Left kidney (tissue), 2 donors: ENCODE results near the gene NAP1L4. TPM values are rescaled to one million over a fixed set of nuclear protein-coding genes. Genes with fewer than 3 reads are reported as not detected.

Experiments used
- DNase-seq: peaks from one replicate; pipeline ENCODE4 v3.0.0-alpha.2; 2013
- polyA plus RNA-seq: library from polyadenylated mRNA; unstranded; fragments of 120-200 nt; gene quantifications from one replicate; pipeline ENCODE4 v1.2.1, GENCODE V29; 2013; ENCODE audit not compliant: insufficient read length

The NAP1L4 gene
- polyA plus RNA-seq, 1 donor = 245 TPM

- DNase-seq = no peak
Observed at GRCh38 chr11:2995031-2995561, 3.0 kb upstream of the NAP1L4 start.

GRCh38 chr11:2994336-2994730, 2.2 kb upstream of the NAP1L4 start:
- DNase-seq = no peak

GRCh38 chr11:2992997-2993325, 832 bp upstream of the NAP1L4 start:
- DNase-seq = no peak

- DNase-seq = peak; percentile 43
Observed at GRCh38 chr11:2991452-2992233, 486 bp downstream of the NAP1L4 start.

GRCh38 chr11:2990617-2991451, 1.3 kb downstream of the NAP1L4 start:
- no peak for DNase-seq

- no peak for DNase-seq
Observed at GRCh38 chr11:2989551-2989950, 2.6 kb downstream of the NAP1L4 start.

GRCh38 chr11:2989006-2989405, 3.1 kb downstream of the NAP1L4 start:
- DNase-seq = no peak

- DNase-seq = no peak
Observed at GRCh38 chr11:2987881-2988861, 4.0 kb downstream of the NAP1L4 start.

- no peak for DNase-seq
Observed at GRCh38 chr11:2983908-2984307, 8.2 kb downstream of the NAP1L4 start.

- DNase-seq = no peak
Observed at GRCh38 chr11:2982214-2982613, 9.9 kb downstream of the NAP1L4 start.

- no peak for DNase-seq
Observed at GRCh38 chr11:2981130-2981529, 11.0 kb downstream of the NAP1L4 start.

- no peak for DNase-seq
Observed at GRCh38 chr11:2980168-2980840, 11.8 kb downstream of the NAP1L4 start.

- no peak for DNase-seq
Observed at GRCh38 chr11:2977113-2977512, 15.0 kb downstream of the NAP1L4 start.

- DNase-seq = no peak
Observed at GRCh38 chr11:2976294-2977063, 15.7 kb downstream of the NAP1L4 start.

GRCh38 chr11:2975594-2975993, 16.5 kb downstream of the NAP1L4 start:
- no peak for DNase-seq

- no peak for DNase-seq
Observed at GRCh38 chr11:2974272-2974671, 17.9 kb downstream of the NAP1L4 start.

- DNase-seq = no peak
Observed at GRCh38 chr11:2968341-2968900, 23.7 kb downstream of the NAP1L4 start.

- DNase-seq = no peak
Observed at GRCh38 chr11:2964782-2965181, 27.3 kb downstream of the NAP1L4 start.

- DNase-seq = no peak
Observed at GRCh38 chr11:2963761-2964160, 28.4 kb downstream of the NAP1L4 start.

GRCh38 chr11:2963112-2963754, 28.9 kb downstream of the NAP1L4 start:
- DNase-seq = no peak
